Adrenal gland (tissue), 5 donors: ENCODE results near the gene CEP85.

Source experiments
- POLR2A ChIP-seq, 2 donors: fragments of 450-650 bp; IDR thresholded peaks; one replicate each; pipeline ENCODE4 v1.6.1; 2017; ENCODE audit warnings: antibody characterized with exemption in 2 of 2, mild to moderate bottlenecking in 2 of 2, moderate library complexity in 1 of 2
- TF ChIP-seq, protein P1 (sequence below), 6 experiments: fragments of 450-650 bp in 4 of 6; fragments of 200-600 bp in 2 of 6; sonication (generic) in 1 of 6; IDR thresholded peaks; 1 replicate in 5 of 6; 2 replicates in 1 of 6; pipeline versions ENCODE4 v1.5.1 to v1.8.0; 2016 to 2021; ENCODE audit warnings: antibody characterized with exemption in 6 of 6, mild to moderate bottlenecking in 2 of 6, moderate library complexity in 1 of 6
- donor health status: DM: no; HTN: no; CAD: no.

DNA sequence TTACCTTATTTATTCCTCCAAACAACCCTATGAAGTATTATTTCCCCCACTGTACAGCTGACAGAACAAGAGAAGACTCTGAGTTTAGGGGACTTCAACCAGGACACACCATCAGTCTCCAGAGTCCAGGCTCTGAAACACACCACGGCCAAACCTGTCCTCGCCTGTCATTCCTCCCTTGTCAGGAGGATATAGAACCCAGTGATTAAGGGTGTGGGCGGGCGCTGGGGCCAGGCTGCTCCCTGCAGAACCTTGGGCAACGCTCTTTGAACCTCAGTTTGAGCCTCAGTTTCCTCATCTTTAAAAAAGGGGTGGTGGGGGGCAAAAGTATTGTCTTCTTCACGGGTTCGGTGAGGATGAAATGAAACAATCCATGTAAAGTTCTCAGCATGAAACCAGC lies 9.4 kb upstream of the CEP85 start:
- TF ChIP-seq POLR2A (IDR thresholded peaks at IDR 0.05): no peak
- TF ChIP-seq, protein P1, sequence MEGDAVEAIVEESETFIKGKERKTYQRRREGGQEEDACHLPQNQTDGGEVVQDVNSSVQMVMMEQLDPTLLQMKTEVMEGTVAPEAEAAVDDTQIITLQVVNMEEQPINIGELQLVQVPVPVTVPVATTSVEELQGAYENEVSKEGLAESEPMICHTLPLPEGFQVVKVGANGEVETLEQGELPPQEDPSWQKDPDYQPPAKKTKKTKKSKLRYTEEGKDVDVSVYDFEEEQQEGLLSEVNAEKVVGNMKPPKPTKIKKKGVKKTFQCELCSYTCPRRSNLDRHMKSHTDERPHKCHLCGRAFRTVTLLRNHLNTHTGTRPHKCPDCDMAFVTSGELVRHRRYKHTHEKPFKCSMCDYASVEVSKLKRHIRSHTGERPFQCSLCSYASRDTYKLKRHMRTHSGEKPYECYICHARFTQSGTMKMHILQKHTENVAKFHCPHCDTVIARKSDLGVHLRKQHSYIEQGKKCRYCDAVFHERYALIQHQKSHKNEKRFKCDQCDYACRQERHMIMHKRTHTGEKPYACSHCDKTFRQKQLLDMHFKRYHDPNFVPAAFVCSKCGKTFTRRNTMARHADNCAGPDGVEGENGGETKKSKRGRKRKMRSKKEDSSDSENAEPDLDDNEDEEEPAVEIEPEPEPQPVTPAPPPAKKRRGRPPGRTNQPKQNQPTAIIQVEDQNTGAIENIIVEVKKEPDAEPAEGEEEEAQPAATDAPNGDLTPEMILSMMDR (IDR thresholded peaks at IDR 0.05): no peak
